T-helper 2 cell treated with Interferon-gamma antibody and Interleukin-4, amounts not matched to agents 5 μg/mL and 100 μg/mL, for 36 hours (primary cell): ENCODE data around the gene MBD4.
"Not testable (repeated sequence)": the region's sequence is repeated elsewhere in the genome, so short reads cannot be mapped to it uniquely, and the experiment has no call there.

Experiments used
- DNase-seq: peaks from one replicate; pipeline ENCODE4 v3.0.0; 2021; ENCODE audit warnings: low spot score
- H3K27ac Mint-ChIP-seq: one replicate; pipeline ENCODE4 v1.8.0; 2021; ENCODE audit warnings: mild to moderate bottlenecking, mixed read lengths
- H3K27me3 Mint-ChIP-seq: one replicate; pipeline ENCODE4 v1.8.0; 2021; ENCODE audit warnings: low read depth, mixed read lengths
- H3K36me3 Mint-ChIP-seq: one replicate; pipeline ENCODE4 v1.8.0; 2021; ENCODE audit warnings: low read depth, mixed read lengths
- H3K4me1 Mint-ChIP-seq: one replicate; pipeline ENCODE4 v1.8.0; 2021; ENCODE audit warnings: low read depth, mixed read lengths
- H3K4me3 Mint-ChIP-seq: one replicate; pipeline ENCODE4 v1.8.0; 2022; ENCODE audit warnings: mild to moderate bottlenecking, moderate library complexity, mixed read lengths
- H3K9me3 Mint-ChIP-seq: one replicate; pipeline ENCODE4 v1.8.0; 2021; ENCODE audit warnings: mixed read lengths

The MBD4 gene

DNA sequence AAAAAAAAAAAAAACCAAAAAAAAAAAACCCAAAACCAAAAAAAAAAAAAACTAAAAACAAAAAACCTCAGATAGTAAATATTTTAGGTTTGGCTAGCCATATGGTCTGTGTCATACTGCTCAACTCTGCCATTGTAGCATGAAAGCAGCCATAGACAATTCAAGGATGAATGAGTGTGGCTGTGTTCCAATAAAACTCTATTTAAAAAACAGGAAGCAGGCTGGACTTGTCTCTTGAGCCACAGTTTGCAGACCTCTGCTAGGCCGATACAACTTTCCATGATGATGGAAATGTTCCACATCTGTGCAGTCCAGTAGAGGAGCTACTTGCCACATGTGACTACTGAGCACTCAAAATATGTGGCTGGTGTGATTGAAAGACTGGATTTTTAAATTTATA lies 22.4 kb downstream of the MBD4 start:
- no peak for DNase-seq
- no peak overlapping the region for H3K4me3 Mint-ChIP-seq
- H3K36me3 Mint-ChIP-seq = no peaks in the 10 kb centered on the region
- no peaks in the 10 kb centered on the region for H3K9me3 Mint-ChIP-seq
- H3K27ac Mint-ChIP-seq = no peak overlapping the region
- H3K4me1 Mint-ChIP-seq = no peaks in the 10 kb centered on the region
- H3K27me3 Mint-ChIP-seq = no peaks in the 10 kb centered on the region

DNA sequence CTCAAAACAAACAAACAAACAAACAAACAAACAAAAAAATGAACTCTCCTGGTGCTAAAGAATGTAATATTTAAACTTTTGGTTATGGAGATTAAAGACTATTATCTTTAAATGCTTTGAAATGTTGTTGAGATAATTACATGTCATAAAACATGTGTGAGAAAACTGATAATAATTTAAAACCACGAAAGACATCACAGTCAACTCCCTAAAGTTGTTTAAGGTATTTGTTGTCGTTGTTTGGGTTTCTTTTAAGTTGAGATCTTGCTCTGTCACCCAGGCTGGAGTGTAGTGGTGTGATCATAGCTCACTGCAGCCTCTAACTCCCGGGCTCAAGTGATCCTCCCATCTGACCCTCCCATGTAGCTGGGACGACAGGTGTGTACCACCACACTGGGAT lies 23.3 kb downstream of the MBD4 start:
- Mint-ChIP-seq H3K9me3 (no peaks in the 10 kb centered on the region), H3K27me3 (no peaks in the 10 kb centered on the region), H3K36me3 (no peaks in the 10 kb centered on the region), H3K4me1 (no peaks in the 10 kb centered on the region), H3K27ac (no peak overlapping the region), H3K4me3 (no peak overlapping the region)
- no peak for DNase-seq

DNA sequence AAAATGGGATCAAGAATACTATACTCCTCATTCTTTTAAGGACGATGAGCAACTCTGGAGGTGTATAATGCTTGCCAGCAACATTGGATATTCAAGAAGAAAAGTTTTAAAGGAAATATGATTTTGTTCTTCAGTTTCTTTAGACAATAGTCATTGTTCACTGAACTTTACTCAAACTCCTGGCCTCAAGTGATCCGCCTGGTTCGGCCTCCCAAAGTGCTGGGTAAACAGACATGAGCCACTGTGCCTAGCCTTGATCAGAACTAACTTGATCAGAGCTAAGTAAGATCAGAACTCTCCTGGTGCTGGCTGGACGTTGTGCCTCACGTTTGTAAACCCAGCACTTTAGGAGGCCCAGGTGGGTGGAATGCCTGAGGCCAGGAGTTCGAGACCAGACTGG lies 23.9 kb downstream of the MBD4 start:
- no peak for DNase-seq
- Mint-ChIP-seq H3K9me3 (no peaks in the 10 kb centered on the region), H3K4me1 (no peaks in the 10 kb centered on the region), H3K4me3 (no peak overlapping the region), H3K36me3 (no peaks in the 10 kb centered on the region), H3K27me3 (no peaks in the 10 kb centered on the region), H3K27ac (no peak overlapping the region)

DNA sequence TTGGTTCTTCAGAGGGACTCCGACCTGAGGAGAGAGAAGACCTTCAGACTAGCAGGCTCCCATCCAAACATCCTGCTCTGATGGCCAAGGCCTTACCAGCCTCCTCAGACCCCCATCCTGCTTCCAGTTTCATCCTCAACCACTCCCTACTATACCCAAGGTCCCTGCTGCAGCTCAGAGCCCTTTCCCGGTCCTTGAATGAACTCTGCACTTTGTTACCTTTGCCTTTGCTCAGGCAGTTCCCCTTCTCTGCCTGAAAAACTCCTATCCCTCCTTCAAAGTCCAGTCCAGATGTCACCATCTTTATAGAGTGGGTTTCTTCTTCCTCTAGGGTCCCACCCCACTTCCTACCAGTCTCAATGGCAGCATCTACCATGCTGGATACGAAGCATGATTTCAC lies 24.4 kb downstream of the MBD4 start:
- Mint-ChIP-seq H3K4me3 (no peak overlapping the region), H3K9me3 (no peaks in the 10 kb centered on the region), H3K27me3 (no peaks in the 10 kb centered on the region)

GRCh38 chr3:129413687-129414506 lies 25.9 kb downstream of the MBD4 start:
- DNase-seq = no peak
- Mint-ChIP-seq H3K27me3 (no peaks in the 10 kb centered on the region), H3K36me3 (no peaks in the 10 kb centered on the region), H3K27ac (no peak overlapping the region), H3K4me3 (no peak overlapping the region), H3K4me1 (no peaks in the 10 kb centered on the region), H3K9me3 (no peaks in the 10 kb centered on the region)

More for the DNA sequence above, 24.4 kb downstream of the MBD4 start:
- DNase-seq = no peak
- no peaks in the 10 kb centered on the region for H3K36me3 Mint-ChIP-seq
- no peaks in the 10 kb centered on the region for H3K4me1 Mint-ChIP-seq
- no peak overlapping the region for H3K27ac Mint-ChIP-seq

DNA sequence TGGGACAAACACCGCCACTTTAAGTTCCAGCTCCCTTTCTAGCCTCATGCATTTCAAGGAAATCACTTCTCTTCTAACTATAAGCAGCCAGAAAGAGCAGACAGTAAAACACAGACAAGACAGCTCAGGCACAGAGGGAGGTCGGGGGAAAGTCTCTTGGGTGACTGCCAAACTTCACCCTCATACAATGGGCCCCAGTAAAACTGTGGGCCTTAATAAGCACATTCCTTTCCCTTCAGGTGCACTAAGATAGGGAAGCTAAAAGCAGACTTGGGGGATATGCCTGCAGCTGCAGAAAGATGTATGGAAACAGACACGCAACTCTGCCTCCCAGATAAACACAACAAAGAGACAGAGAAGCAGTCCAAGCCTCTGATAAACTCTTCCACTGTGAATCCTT lies 26.5 kb downstream of the MBD4 start:
- H3K9me3 Mint-ChIP-seq, H3K27ac Mint-ChIP-seq, H3K36me3 Mint-ChIP-seq, H3K4me3 Mint-ChIP-seq, H3K4me1 Mint-ChIP-seq, DNase-seq, H3K27me3 Mint-ChIP-seq: not testable (repeated sequence)

DNA sequence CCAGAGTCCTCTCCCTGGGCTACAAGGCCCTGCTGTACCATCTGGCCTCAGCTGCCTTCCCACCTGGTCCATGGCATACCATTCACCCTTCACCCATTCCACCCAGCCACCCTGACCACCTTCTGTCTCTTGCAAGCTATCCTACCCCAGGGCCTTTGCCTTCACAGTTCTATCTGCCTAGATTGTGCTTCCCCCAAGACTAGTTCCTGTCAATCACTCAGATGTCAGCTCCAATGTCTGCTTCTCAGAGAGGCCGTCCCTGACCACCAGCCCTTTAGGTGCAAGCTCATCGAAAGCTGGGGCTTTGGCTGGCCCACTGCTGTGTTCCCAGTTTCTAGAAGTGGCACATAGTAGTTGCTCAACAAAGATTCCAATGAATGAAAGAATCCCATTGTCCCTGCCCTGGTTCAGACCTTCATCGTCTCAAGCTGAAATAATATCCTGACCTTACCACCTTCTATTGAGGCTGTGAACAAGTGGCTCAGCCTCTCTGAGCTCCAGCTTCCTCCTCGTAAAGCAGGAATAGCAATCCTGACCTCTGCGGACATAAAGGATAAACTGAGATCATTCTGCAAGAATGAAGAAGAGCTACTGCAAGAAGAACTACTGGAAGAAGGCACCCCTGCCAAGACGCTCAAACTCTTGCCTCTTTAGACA lies 27.1 kb downstream of the MBD4 start:
- Mint-ChIP-seq H3K27ac (no peak overlapping the region), H3K4me3 (no peak overlapping the region), H3K4me1 (no peaks in the 10 kb centered on the region), H3K27me3 (no peaks in the 10 kb centered on the region), H3K9me3 (no peaks in the 10 kb centered on the region), H3K36me3 (no peaks in the 10 kb centered on the region)
- no peak for DNase-seq

DNA sequence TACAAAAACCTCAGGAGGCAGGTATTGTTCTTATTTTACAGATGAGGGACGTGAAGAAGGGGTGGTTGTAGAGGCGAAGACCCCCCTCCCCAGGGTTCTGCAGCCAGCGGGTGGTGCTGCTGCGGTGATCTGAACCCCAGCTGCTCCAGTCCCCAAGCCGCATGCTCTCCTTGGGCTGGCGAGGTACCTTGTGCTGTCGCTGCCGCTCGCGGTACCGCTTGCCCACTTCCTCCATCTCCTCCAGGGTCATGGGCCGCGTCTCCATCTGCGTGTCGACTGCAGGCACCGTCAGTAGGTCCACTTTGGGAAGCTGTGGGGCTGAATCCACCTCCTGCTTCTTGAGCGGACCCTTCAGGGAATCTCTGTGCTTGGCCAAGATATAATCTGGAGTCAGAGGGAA lies 28.8 kb downstream of the MBD4 start:
- no peaks in the 10 kb centered on the region for H3K36me3 Mint-ChIP-seq
- no peaks in the 10 kb centered on the region for H3K27me3 Mint-ChIP-seq
- no peak overlapping the region for H3K4me3 Mint-ChIP-seq
- no peaks in the 10 kb centered on the region for H3K4me1 Mint-ChIP-seq
- H3K9me3 Mint-ChIP-seq = no peaks in the 10 kb centered on the region
- no peak for DNase-seq
- no peak overlapping the region for H3K27ac Mint-ChIP-seq

- H3K9me3 Mint-ChIP-seq = no peaks in the 10 kb centered on the region
- no peak for DNase-seq
- no peaks in the 10 kb centered on the region for H3K27me3 Mint-ChIP-seq
- no peaks in the 10 kb centered on the region for H3K36me3 Mint-ChIP-seq
- H3K4me1 Mint-ChIP-seq = no peaks in the 10 kb centered on the region
- no peak overlapping the region for H3K4me3 Mint-ChIP-seq
- H3K27ac Mint-ChIP-seq = no peak overlapping the region
Observed at GRCh38 chr3:129409541-129409940, 30.2 kb downstream of the MBD4 start.

GRCh38 chr3:129404610-129405009 lies 35.1 kb downstream of the MBD4 start:
- Mint-ChIP-seq H3K9me3 (no peaks in the 10 kb centered on the region), H3K36me3 (no peaks in the 10 kb centered on the region), H3K27ac (no peak overlapping the region), H3K4me1 (peaks cover 2% of the 10 kb centered on the region), H3K27me3 (no peaks in the 10 kb centered on the region), H3K4me3 (no peak overlapping the region)
- DNase-seq = no peak

DNA sequence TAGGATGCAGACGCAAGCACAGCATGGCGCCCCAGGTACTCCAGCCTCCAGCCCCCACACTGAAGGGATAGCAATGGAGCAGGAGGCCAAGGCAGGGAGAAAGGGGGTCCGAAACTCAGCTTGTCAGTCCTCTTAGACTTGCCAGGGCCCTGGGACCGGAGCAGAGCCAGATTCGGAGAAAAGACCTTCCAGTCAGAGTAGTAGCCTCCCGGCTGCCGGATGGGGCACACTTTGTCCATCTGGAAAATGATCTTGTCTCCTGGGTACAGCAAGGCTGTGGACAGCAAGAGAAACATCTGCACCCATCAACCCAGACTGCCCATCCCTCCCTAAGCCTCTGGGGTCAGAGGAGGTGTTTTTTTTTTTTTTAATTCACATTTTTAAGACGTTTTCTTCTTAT lies 35.6 kb downstream of the MBD4 start:
- no peak for DNase-seq
- Mint-ChIP-seq H3K27me3 (no peaks in the 10 kb centered on the region), H3K36me3 (no peaks in the 10 kb centered on the region), H3K4me1 (peaks cover 4% of the 10 kb centered on the region), H3K27ac (no peak overlapping the region), H3K4me3 (no peak overlapping the region), H3K9me3 (no peaks in the 10 kb centered on the region)

DNA sequence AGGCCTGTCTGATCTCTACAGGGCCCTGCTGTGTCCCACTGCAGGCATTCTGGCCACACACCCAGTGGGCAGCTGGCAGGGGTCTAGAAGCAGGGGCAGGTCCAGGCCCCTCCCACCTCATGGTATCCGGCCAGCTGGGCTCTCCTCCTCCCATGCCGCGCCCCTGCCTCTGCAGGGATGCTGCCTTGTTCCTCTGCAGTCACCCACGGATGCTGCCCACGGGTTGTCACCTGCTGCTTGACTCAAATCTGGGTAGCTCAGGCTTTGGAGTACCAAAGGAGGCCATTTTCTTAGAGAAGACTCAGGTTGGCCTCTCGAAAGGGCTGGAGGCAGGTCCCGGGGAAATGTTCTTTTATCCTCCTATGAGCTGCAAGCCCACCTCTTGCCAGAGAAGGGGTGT lies 36.3 kb downstream of the MBD4 start:
- peaks cover 6% of the 10 kb centered on the region for H3K4me1 Mint-ChIP-seq
- H3K27me3 Mint-ChIP-seq = no peaks in the 10 kb centered on the region
- no peak overlapping the region for H3K27ac Mint-ChIP-seq
- no peaks in the 10 kb centered on the region for H3K36me3 Mint-ChIP-seq
- DNase-seq = no peak
- no peaks in the 10 kb centered on the region for H3K9me3 Mint-ChIP-seq
- H3K4me3 Mint-ChIP-seq = no peak overlapping the region

GRCh38 chr3:129402616-129403015 lies 37.1 kb downstream of the MBD4 start:
- Mint-ChIP-seq H3K27ac (no peak overlapping the region), H3K9me3 (no peaks in the 10 kb centered on the region), H3K36me3 (peaks cover under 1% of the 10 kb centered on the region), H3K4me1 (peaks cover 15% of the 10 kb centered on the region), H3K4me3 (no peak overlapping the region), H3K27me3 (no peaks in the 10 kb centered on the region)
- DNase-seq = no peak

- DNase-seq = no peak
- H3K9me3 Mint-ChIP-seq = no peaks in the 10 kb centered on the region
- H3K27me3 Mint-ChIP-seq = no peaks in the 10 kb centered on the region
- no peak overlapping the region for H3K27ac Mint-ChIP-seq
- H3K4me1 Mint-ChIP-seq = peaks cover 19% of the 10 kb centered on the region
- no peak overlapping the region for H3K4me3 Mint-ChIP-seq
- H3K36me3 Mint-ChIP-seq = peaks cover 3% of the 10 kb centered on the region
Observed at GRCh38 chr3:129402210-129402609, 37.5 kb downstream of the MBD4 start.
